ENCODE data around the gene PABPN1. TPM values are rescaled to one million over a fixed set of nuclear protein-coding genes. Genes with fewer than 3 reads are reported as not detected.
A peak's percentile ranks its signal among the peaks of the same experiment; 100 is the strongest.

The PABPN1 gene
- total and polyA plus RNA-seq, 2 of the 13 experiments (the other 11 are each of a cell fraction or from before 2014, with no cell fraction given): 233 to 524 TPM

- TF ChIP-seq DNMT1 (CRISPR knock-in tag; IDR thresholded peaks at IDR 0.05): peak; percentile 96; the same call in 1 of the 2 replicates
- TF ChIP-seq ZNF891 (CRISPR knock-in tag; IDR thresholded peaks at IDR 0.05): peak; percentile 44; the same call in 1 of the 2 replicates
- TF ChIP-seq HOXA5 (CRISPR knock-in tag; IDR thresholded peaks at IDR 0.05): peak; percentile 81; the same call in 1 of the 2 replicates
- TF ChIP-seq FIP1L1 (IDR thresholded peaks at IDR 0.05; ENCODE audit: borderline replicate concordance, insufficient read depth, low read depth, low read length): 0 out of 2 replicates have a peak, but pooled peaks have one; percentile 19
- no peak; the same call in 1 of the 2 replicates for TF ChIP-seq ZNF558 (CRISPR knock-in tag; IDR thresholded peaks at IDR 0.05; ENCODE audit: borderline replicate concordance)
- peak; percentile 79; the same call in 1 of the 2 replicates for TF ChIP-seq MYC (CRISPR knock-in tag; IDR thresholded peaks at IDR 0.05; ENCODE audit: borderline replicate concordance)
- TF ChIP-seq ZNF224 (CRISPR knock-in tag; IDR thresholded peaks at IDR 0.05): peak; percentile 23; the same call in 1 of the 2 replicates
- no peak for TF ChIP-seq ZBTB25 (CRISPR knock-in tag; IDR thresholded peaks at IDR 0.05)
- TF ChIP-seq DZIP1 (CRISPR knock-in tag; IDR thresholded peaks at IDR 0.05): peak; percentile 13; the same call in 1 of the 2 replicates
- TF ChIP-seq JUND (CRISPR knock-in tag; IDR thresholded peaks at IDR 0.05): no peak
- TF ChIP-seq SMC3 (IDR thresholded peaks at IDR 0.05; ENCODE audit: low read length): no peak
- TF ChIP-seq ZNF607 (CRISPR knock-in tag; IDR thresholded peaks at IDR 0.05; ENCODE audit: borderline replicate concordance): peak; percentile 16; the same call in 1 of the 2 replicates
- TF ChIP-seq ZNF446 (CRISPR knock-in tag; IDR thresholded peaks at IDR 0.05): peak; percentile 50; the same call in 1 of the 2 replicates
- TF ChIP-seq ZNF567 (CRISPR knock-in tag; IDR thresholded peaks at IDR 0.05; ENCODE audit: borderline replicate concordance): peak; percentile 79; the same call in 1 of the 2 replicates
- no peak for TF ChIP-seq HOXD1 (CRISPR knock-in tag; IDR thresholded peaks at IDR 0.05)
- no peak for TF ChIP-seq ZNF704 (CRISPR knock-in tag; IDR thresholded peaks at IDR 0.05; ENCODE audit: borderline replicate concordance)
- TF ChIP-seq TEAD3 (CRISPR knock-in tag; optimal IDR thresholded peaks at IDR 0.05; ENCODE audit: borderline replicate concordance): peak; percentile 0
- TF ChIP-seq RAD21 (CRISPR knock-in tag; IDR thresholded peaks at IDR 0.05): no peak
- 0 out of 2 replicates have a peak, but pooled peaks have one; percentile 85 for TF ChIP-seq ZNF550 (CRISPR knock-in tag; IDR thresholded peaks at IDR 0.05; ENCODE audit: borderline replicate concordance)
- TF ChIP-seq ZNF629 (CRISPR knock-in tag; conservative IDR thresholded peaks at IDR 0.05): 0 out of 2 replicates have a peak, but pooled peaks have one; percentile 18
- peak; percentile 44; the same call in 1 of the 2 replicates for TF ChIP-seq ARID2 (CRISPR knock-in tag; IDR thresholded peaks at IDR 0.05; ENCODE audit: borderline replicate concordance)
- no peak for TF ChIP-seq EP300 (IDR thresholded peaks at IDR 0.05; ENCODE audit: low read depth in 2 of 2, low read length in 2 of 2)
- TF ChIP-seq EP300 (CRISPR knock-in tag; IDR thresholded peaks at IDR 0.05; ENCODE audit: borderline replicate concordance): peak; percentile 26; the same call in 1 of the 2 replicates
- TF ChIP-seq HINFP (CRISPR knock-in tag; IDR thresholded peaks at IDR 0.05; ENCODE audit: low read depth): 0 out of 2 replicates have a peak, but pooled peaks have one; percentile 5
These were observed 35.7 kb upstream of the PABPN1 start (continued) for GRCh38 chr14:23285530-23286019.
